Endometrial microvascular endothelial cells (primary cell): ENCODE measurements around the gene CANX. TPM values are rescaled to one million over a fixed set of nuclear protein-coding genes. Genes with fewer than 3 reads are reported as not detected.
"Not testable (repeated sequence)": the region's sequence is repeated elsewhere in the genome, so short reads cannot be mapped to it uniquely, and the experiment has no call there.

Experiments
- in situ Hi-C: cut with HindIII; loops from 2 replicates; pipeline ENCODE4 v1.10.0; 2017; ENCODE audit warnings: low sequenced_read_pairs, low pct_unique_long_range_greater_than_20kb; ENCODE audit errors: inconsistent ontology term
- total RNA-seq: library from RNA; depleted of rRNA; stranded (reverse); fragments of >200 nt; gene quantifications from one replicate; pipeline ENCODE4 v1.2.3, GENCODE V29; 2015; ENCODE audit errors: inconsistent ontology term

The CANX gene
- total RNA-seq, 1 donor from 2014 or later: 504 TPM

- in situ Hi-C loops: not testable (repeated sequence)
Observed at GRCh38 chr5:179697543-179697942, 1.2 kb upstream of the CANX start.

DNA sequence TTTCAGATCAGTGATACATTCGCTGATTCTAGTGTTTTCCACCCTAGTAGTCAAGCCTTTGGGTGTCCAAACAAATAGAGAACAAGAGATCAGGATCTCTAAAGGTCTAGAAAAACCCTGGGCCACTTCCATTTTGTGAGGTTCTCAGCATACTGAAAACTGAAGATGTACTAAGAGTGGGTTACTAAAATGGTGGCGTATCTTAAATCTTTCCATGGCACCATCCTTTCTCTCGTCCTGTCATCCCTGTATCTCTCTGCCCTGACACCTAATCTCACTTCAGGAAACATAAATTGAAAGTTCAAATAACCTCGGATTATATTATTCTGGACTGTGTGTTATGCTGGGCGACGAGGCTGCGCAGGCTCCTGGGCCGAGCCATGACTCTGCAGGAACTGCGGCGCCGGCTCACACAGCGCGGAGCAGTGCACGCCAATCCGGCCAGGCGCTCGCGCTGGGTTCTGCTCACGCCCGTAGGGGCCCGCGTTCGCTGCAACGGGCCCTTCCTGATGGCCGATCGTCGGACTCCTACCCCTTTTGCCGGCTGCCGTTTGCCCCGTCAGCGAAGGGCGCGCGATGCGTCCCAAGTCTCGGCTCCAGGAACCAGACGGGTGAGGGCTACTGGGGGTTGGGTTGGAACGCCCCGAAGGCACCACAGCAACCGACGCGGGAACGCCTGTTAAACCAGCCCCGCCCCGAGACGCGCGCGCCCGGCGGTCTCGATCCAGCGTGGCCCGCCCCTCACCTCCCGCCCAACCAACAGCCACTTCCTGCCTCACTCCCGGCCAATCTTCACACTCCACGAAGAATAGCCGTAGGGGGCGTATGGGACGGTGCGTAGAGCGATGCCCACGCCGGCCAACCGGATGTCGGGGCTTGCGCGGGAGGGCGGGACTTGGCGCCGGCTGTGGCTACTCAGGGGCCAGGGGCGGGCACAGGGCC is 503 bp upstream of the CANX start:
- in situ Hi-C loops: no loop called here

- in situ Hi-C loops: no loop called here
Observed at GRCh38 chr5:179699616-179700237, 960 bp downstream of the CANX start.

- in situ Hi-C loops: no loop called here
Observed at GRCh38 chr5:179700401-179700918, 1.7 kb downstream of the CANX start.

DNA sequence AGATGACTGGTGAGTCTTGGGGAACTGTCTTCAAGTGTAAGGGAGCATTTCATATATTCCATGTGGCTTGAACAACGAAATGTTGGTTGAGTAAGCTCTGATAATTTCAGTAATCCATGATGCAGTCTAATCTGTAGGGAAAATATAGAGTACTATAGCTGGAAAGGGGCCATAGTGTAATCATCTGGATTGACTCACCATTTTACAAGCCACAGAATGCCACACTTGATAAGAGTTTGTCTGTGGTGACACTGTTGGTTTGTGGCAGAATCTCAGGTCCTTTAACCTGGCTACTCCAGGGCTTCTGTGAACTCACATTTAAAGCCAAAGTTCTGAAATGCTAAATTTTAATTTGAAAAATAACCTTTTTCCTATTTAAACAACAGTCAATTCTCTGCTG is 17.5 kb downstream of the CANX start:
- in situ Hi-C loops: no loop called here

GRCh38 chr5:179720222-179720621 is 21.5 kb downstream of the CANX start:
- in situ Hi-C loops: no loop called here

GRCh38 chr5:179724163-179724562 is 25.4 kb downstream of the CANX start:
- in situ Hi-C loops: no loop called here

GRCh38 chr5:179727106-179727505 is 28.3 kb downstream of the CANX start:
- in situ Hi-C loops: no loop called here

GRCh38 chr5:179729303-179729702 is 30.5 kb downstream of the CANX start:
- in situ Hi-C loops: no loop called here

DNA sequence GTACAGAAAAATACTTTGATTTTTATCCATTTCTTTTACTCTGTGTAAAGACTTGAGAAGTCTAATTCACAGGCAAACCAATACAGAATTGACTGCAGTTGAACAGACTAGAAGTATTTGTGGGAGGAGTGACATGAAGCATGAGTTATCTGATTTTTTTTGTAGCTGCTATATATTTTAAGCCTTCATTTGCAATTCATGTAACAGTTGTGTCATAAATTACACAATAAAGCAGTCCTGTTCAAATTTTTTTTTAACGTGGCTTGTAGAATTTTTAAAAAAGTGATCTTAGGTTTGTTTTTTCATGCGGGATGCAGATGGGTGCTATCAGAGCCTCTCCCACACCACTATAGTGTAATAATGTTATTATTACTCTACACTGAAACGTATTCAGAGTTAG is 31.0 kb downstream of the CANX start:
- in situ Hi-C loops: no loop called here

DNA sequence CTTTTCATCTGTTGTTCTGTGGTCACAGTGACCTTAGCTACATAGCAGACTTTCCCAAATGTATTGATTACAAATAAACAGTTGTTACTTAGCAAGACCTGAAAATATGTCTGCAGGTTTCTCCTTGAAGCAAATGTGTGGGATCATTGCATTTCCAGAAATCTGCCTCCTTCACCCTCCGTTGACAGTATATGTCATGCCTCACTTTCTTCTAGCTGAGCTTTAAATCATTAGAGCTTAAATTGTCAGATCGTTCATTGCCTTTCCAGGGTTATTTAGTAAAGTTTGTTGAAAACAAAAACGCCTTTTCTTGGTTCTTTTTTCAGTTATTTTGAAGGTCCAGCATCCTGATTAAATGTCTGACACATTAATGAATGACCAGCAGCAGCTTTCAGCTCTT is 31.6 kb downstream of the CANX start:
- in situ Hi-C loops: no loop called here

DNA sequence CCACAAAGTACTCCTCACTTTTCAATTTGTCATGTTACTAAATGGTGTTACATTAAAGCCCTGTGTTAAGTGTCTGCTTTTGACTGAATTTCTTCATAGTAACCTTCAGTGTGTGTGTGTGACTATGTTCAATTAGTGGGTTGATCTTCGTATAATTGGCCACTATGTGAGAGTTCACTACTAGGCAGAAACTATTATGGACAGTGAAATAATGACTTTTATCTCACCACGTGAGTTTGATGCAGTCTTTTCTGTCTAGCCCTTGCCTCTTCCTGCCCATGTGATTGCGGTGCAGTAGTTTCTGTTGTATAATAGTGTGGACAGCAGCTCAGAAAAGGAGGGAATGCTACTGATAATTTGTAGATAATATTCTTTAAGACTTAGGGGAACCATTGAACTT is 32.1 kb downstream of the CANX start:
- in situ Hi-C loops: no loop called here

- in situ Hi-C loops: no loop called here
Observed at GRCh38 chr5:179731791-179732411, 33.1 kb downstream of the CANX start.

DNA sequence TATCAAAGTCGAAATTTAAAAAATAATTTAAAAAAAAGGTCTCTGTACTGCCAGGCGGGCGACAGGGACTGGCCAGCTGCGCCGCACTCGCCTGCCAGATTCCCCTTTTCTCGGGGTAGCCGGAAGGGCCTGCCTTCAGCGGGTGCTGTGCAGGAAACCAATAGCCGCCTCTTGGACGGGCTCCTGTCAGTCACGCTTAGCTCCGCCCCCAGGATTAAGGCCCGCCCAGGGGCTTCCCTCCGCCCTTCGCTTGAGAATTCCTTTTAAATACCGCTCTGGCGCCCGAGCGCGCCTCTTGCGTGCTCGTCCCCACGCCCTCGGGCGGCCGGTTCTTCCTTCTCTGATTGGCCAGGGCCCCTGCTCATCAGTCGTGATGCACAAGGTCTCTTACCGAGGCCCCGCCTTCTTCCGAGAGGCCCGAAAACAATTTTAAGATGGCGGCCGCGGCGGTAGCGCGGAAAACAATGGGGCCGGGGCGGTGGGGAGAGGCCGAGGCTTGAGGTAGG is 33.7 kb downstream of the CANX start, which contains the start of gene MAML1:
MAML1 (plus strand) TSS at position 411 of the 506 bp plus-strand sequence. CDS start 291 bp downstream, outside the sequence.
- in situ Hi-C loops: no loop called here

- in situ Hi-C loops: no loop called here
Observed at GRCh38 chr5:179732918-179733771, 34.4 kb downstream of the CANX start.

GRCh38 chr5:179733772-179734126 is 35.0 kb downstream of the CANX start:
- in situ Hi-C loops: no loop called here

- in situ Hi-C loops: no loop called here
Observed at GRCh38 chr5:179734536-179735164, 35.9 kb downstream of the CANX start.

- in situ Hi-C loops: no loop called here
Observed at GRCh38 chr5:179738742-179739141, 40.0 kb downstream of the CANX start.
